Hepatocyte (in vitro differentiated cells): ENCODE results near the gene IKBKE. TPM values are rescaled to one million over a fixed set of nuclear protein-coding genes. Genes with fewer than 3 reads are reported as not detected.

ENCODE experiments used
- DNase-seq: peaks from one replicate; pipeline ENCODE4 v3.0.0-alpha.2; 2016; ENCODE audit warnings: low spot score
- H2AFZ ChIP-seq: fragments of 200-600 bp; sonication (generic); 2 replicates; pipeline ENCODE4 v1.6.0; 2016; ENCODE audit warnings: antibody characterized with exemption, mild to moderate bottlenecking
- H3K27ac ChIP-seq: fragments of 200-600 bp; sonication (generic); 2 replicates; pipeline ENCODE4 v1.5.1; 2016; ENCODE audit warnings: mild to moderate bottlenecking
- H3K27me3 ChIP-seq: fragments of 200-600 bp; sonication (generic); 2 replicates; pipeline ENCODE4 v1.6.1; 2016
- H3K36me3 ChIP-seq: fragments of 200-600 bp; sonication (generic); replicated peaks from 2 replicates; pipeline ENCODE4 v1.5.1; 2016; ENCODE audit warnings: low read depth; ENCODE audit not compliant: insufficient read depth
- H3K4me1 ChIP-seq: fragments of 200-600 bp; sonication (generic); 2 replicates; pipeline ENCODE4 v1.5.1; 2016; ENCODE audit warnings: mild to moderate bottlenecking, moderate library complexity; ENCODE audit not compliant: insufficient read depth
- H3K4me2 ChIP-seq: fragments of 200-600 bp; sonication (generic); 2 replicates; pipeline ENCODE4 v1.6.0; 2016
- H3K4me3 ChIP-seq: fragments of 200-600 bp; sonication (generic); 2 replicates; pipeline ENCODE4 v1.5.1; 2016; ENCODE audit warnings: mild to moderate bottlenecking
- H3K79me2 ChIP-seq: fragments of 200-600 bp; sonication (generic); 2 replicates; pipeline ENCODE4 v1.6.0; 2017; ENCODE audit warnings: mild to moderate bottlenecking
- H3K9me2 ChIP-seq: fragments of 200-600 bp; sonication (generic); replicated peaks from 2 replicates; pipeline ENCODE4 v1.6.0; 2017; ENCODE audit warnings: mild to moderate bottlenecking; ENCODE audit not compliant: insufficient read depth
- H3K9me3 ChIP-seq: fragments of 200-600 bp; sonication (generic); 2 replicates; pipeline ENCODE4 v1.5.1; 2016; ENCODE audit warnings: low read depth, mild to moderate bottlenecking
- H4K20me1 ChIP-seq: fragments of 200-600 bp; sonication (generic); 2 replicates; pipeline ENCODE4 v1.6.0; 2016; ENCODE audit warnings: mild to moderate bottlenecking; ENCODE audit not compliant: insufficient read depth, poor library complexity, severe bottlenecking
- CTCF ChIP-seq: fragments of 200-600 bp; sonication (generic); IDR thresholded peaks from 2 replicates; pipeline ENCODE4 v1.5.1; 2016; ENCODE audit warnings: antibody characterized with exemption, mild to moderate bottlenecking; ENCODE audit not compliant: poor library complexity
- EZH2 ChIP-seq: fragments of 200-600 bp; sonication (generic); IDR thresholded peaks from 2 replicates; pipeline ENCODE4 v1.6.1; 2016; ENCODE audit warnings: antibody characterized with exemption, mild to moderate bottlenecking, borderline replicate concordance
- EZH2phosphoT487 ChIP-seq: fragments of 200-600 bp; sonication (generic); IDR thresholded peaks from one replicate; pipeline ENCODE4 v1.6.1; 2018; ENCODE audit warnings: antibody characterized with exemption, mild to moderate bottlenecking, low read depth, moderate library complexity; ENCODE audit not compliant: unreplicated experiment, severe bottlenecking
- WGBS: methylation state at CpG from one replicate; pipeline ENCODE4 v1.1.6; 2016; ENCODE audit warnings: low lambda C conversion rate; ENCODE audit errors: missing lambda C conversion rate; 5-methylcytosine and 5-hydroxymethylcytosine counted together
- polyA plus RNA-seq: library from polyadenylated mRNA; unstranded; fragments of >200 nt; fragmentation: Nextera tagmentation; extraction: Ambion mirVana; gene quantifications from 2 replicates; pipeline ENCODE4 v1.2.1, GENCODE V29; 2016
- total RNA-seq: library from RNA; depleted of rRNA; stranded (reverse); fragments of >200 nt; gene quantifications from 2 replicates; pipeline ENCODE4 v1.2.3, GENCODE V29; 2014

IKBKE gene
- total and polyA plus RNA-seq, 2 experiments from 2014 or later = 5.9 to 6.4 TPM

- Histone ChIP-seq H2AFZ (no peak overlapping the region), H3K36me3 (no peaks in the 10 kb centered on the region)
Measured at GRCh38 chr1:206451134-206451686, 19.1 kb upstream of the IKBKE start.

GRCh38 chr1:206453111-206453510 lies 17.2 kb upstream of the IKBKE start:
- Histone ChIP-seq H3K4me2 (no peak overlapping the region), H3K9me2 (no peaks in the 10 kb centered on the region), H3K27ac (no peak overlapping the region), H3K9me3 (no peaks in the 10 kb centered on the region), H2AFZ (no peak overlapping the region), H3K4me1 (peaks cover 13% of the 10 kb centered on the region), H3K4me3 (no peak overlapping the region), H4K20me1 (no peaks in the 10 kb centered on the region), H3K27me3 (no peaks in the 10 kb centered on the region), H3K36me3 (no peaks in the 10 kb centered on the region), H3K79me2 (no peaks in the 10 kb centered on the region)
- DNase-seq = no peak
- TF ChIP-seq CTCF (no peak), EZH2phosphoT487 (no peak), EZH2 (no peak)
- WGBS = 97% methylated on average over 13 of the region's 13 CpGs

More at GRCh38 chr1:206451134-206451686, 19.1 kb upstream of the IKBKE start:
- 83% methylated on average over 9 of the region's 9 CpGs for WGBS
- no peak for DNase-seq
- no peak overlapping the region for H3K4me3 ChIP-seq
- no peaks in the 10 kb centered on the region for H3K27me3 ChIP-seq
- H3K9me3 ChIP-seq = no peaks in the 10 kb centered on the region
- H3K27ac ChIP-seq = no peak overlapping the region
- H3K79me2 ChIP-seq = no peaks in the 10 kb centered on the region
- H3K4me1 ChIP-seq = peaks cover 13% of the 10 kb centered on the region
- TF ChIP-seq EZH2 (no peak), EZH2phosphoT487 (no peak)
- no peaks in the 10 kb centered on the region for H3K9me2 ChIP-seq
- H3K4me2 ChIP-seq = no peak overlapping the region
- no peaks in the 10 kb centered on the region for H4K20me1 ChIP-seq

- no peak overlapping the region for H3K4me3 ChIP-seq
- 83% methylated on average over 3 of the region's 3 CpGs for WGBS
- no peak overlapping the region for H3K4me2 ChIP-seq
- H3K27ac ChIP-seq = no peak overlapping the region
- H2AFZ ChIP-seq = no peak overlapping the region
- H3K4me1 ChIP-seq = peaks cover 13% of the 10 kb centered on the region
- no peaks in the 10 kb centered on the region for H3K9me2 ChIP-seq
- no peak for DNase-seq
- H3K36me3 ChIP-seq = no peaks in the 10 kb centered on the region
- no peaks in the 10 kb centered on the region for H3K9me3 ChIP-seq
- TF ChIP-seq CTCF (no peak), EZH2 (no peak), EZH2phosphoT487 (no peak)
- H3K79me2 ChIP-seq = no peaks in the 10 kb centered on the region
- H3K27me3 ChIP-seq = no peaks in the 10 kb centered on the region
- no peaks in the 10 kb centered on the region for H4K20me1 ChIP-seq
Measured at GRCh38 chr1:206455289-206455665, 15.0 kb upstream of the IKBKE start.

GRCh38 chr1:206455666-206456344 lies 14.5 kb upstream of the IKBKE start:
- Histone ChIP-seq H3K9me3 (no peaks in the 10 kb centered on the region), H3K4me3 (no peak overlapping the region), H2AFZ (no peak overlapping the region), H3K9me2 (no peaks in the 10 kb centered on the region), H3K36me3 (no peaks in the 10 kb centered on the region), H3K27me3 (no peaks in the 10 kb centered on the region), H3K27ac (no peak overlapping the region), H3K4me1 (peaks cover 13% of the 10 kb centered on the region), H4K20me1 (no peaks in the 10 kb centered on the region), H3K79me2 (no peaks in the 10 kb centered on the region), H3K4me2 (no peak overlapping the region)
- DNase-seq = peak; percentile 24
- 42% methylated on average over 12 of the region's 12 CpGs for WGBS
- TF ChIP-seq EZH2 (no peak), EZH2phosphoT487 (no peak), CTCF (no peak)
